ENCODE measurements around the gene EFCAB8. TPM values are rescaled to one million over a fixed set of nuclear protein-coding genes. Genes with fewer than 3 reads are reported as not detected.

Gene EFCAB8
- total RNA-seq, 2 experiments from 2014 or later: not detected

GRCh38 chr20:32920530-32921298, 62.0 kb downstream of the EFCAB8 start:
- Histone ChIP-seq H3K9me2 (ENCODE audit: insufficient read depth, low read length) (no peaks in the 10 kb centered on the region), H4K20me1 (ENCODE audit: insufficient read depth, low read length) (no peaks in the 10 kb centered on the region), H3K4me1 (ENCODE audit: insufficient read depth, low read length, poor library complexity, severe bottlenecking) (no peaks in the 10 kb centered on the region), H3K4me2 (ENCODE audit: low read length) (no peak overlapping the region), H3K27ac (ENCODE audit: low read depth, low read length, poor library complexity, severe bottlenecking) (no peak overlapping the region), H3K79me2 (ENCODE audit: insufficient read depth, low read depth, low read length) (no peaks in the 10 kb centered on the region), H3K36me3 (ENCODE audit: insufficient read depth, low read length) (no peaks in the 10 kb centered on the region), H3K9me3 (ENCODE audit: low read length) (no peaks in the 10 kb centered on the region), H3K4me3 (ENCODE audit: low read depth, low read length, poor library complexity, severe bottlenecking) (no peak overlapping the region), H2AFZ (ENCODE audit: low read length) (no peak overlapping the region)
- TF ChIP-seq, protein P1, sequence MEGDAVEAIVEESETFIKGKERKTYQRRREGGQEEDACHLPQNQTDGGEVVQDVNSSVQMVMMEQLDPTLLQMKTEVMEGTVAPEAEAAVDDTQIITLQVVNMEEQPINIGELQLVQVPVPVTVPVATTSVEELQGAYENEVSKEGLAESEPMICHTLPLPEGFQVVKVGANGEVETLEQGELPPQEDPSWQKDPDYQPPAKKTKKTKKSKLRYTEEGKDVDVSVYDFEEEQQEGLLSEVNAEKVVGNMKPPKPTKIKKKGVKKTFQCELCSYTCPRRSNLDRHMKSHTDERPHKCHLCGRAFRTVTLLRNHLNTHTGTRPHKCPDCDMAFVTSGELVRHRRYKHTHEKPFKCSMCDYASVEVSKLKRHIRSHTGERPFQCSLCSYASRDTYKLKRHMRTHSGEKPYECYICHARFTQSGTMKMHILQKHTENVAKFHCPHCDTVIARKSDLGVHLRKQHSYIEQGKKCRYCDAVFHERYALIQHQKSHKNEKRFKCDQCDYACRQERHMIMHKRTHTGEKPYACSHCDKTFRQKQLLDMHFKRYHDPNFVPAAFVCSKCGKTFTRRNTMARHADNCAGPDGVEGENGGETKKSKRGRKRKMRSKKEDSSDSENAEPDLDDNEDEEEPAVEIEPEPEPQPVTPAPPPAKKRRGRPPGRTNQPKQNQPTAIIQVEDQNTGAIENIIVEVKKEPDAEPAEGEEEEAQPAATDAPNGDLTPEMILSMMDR (conservative IDR thresholded peaks at IDR 0.05; ENCODE audit: low read length): no peak
- no peak for TF ChIP-seq EZH2phosphoT487 (IDR thresholded peaks at IDR 0.05; ENCODE audit: borderline replicate concordance, low read depth, low read length)
- BruUV-seq (replicated peaks): no TSS peak
- no peak for DNase-seq (ENCODE audit: low spot score)
- CTCF ChIA-PET (ENCODE audit: unreplicated experiment): no interaction called here
- intact Hi-C loops (cut with micrococcal nuclease; ENCODE audit: unreplicated experiment): no loop called here
- POLR2A ChIA-PET: interaction anchor here (0.6 kb wide), 2 partner anchors 66 to 240 kb away, joined by 4 read pairs; no protein-coding TSS in a partner anchor

GRCh38 chr20:32922466-32922865, 63.7 kb downstream of the EFCAB8 start:
- no peaks in the 10 kb centered on the region for H3K4me1 ChIP-seq (ENCODE audit: insufficient read depth, low read length, poor library complexity, severe bottlenecking)
- no peak for TF ChIP-seq EZH2phosphoT487 (IDR thresholded peaks at IDR 0.05; ENCODE audit: borderline replicate concordance, low read depth, low read length)
- TF ChIP-seq, protein P1 (conservative IDR thresholded peaks at IDR 0.05; ENCODE audit: low read length): no peak
- ChIA-PET POLR2A (interaction anchor here (0.6 kb wide), 1 partner anchor 111 kb away, joined by 3 read pairs; no protein-coding TSS in a partner anchor), CTCF (ENCODE audit: unreplicated experiment) (no interaction called here)
- no peaks in the 10 kb centered on the region for H3K9me2 ChIP-seq (ENCODE audit: insufficient read depth, low read length)
- no peak overlapping the region for H3K27ac ChIP-seq (ENCODE audit: low read depth, low read length, poor library complexity, severe bottlenecking)
- H4K20me1 ChIP-seq (ENCODE audit: insufficient read depth, low read length): no peaks in the 10 kb centered on the region
- no TSS peak for BruUV-seq (replicated peaks)
- H3K36me3 ChIP-seq (ENCODE audit: insufficient read depth, low read length): no peaks in the 10 kb centered on the region
- no peak overlapping the region for H3K4me3 ChIP-seq (ENCODE audit: low read depth, low read length, poor library complexity, severe bottlenecking)
- H2AFZ ChIP-seq (ENCODE audit: low read length): no peak overlapping the region
- intact Hi-C loops (cut with micrococcal nuclease; ENCODE audit: unreplicated experiment): no loop called here
- no peaks in the 10 kb centered on the region for H3K79me2 ChIP-seq (ENCODE audit: insufficient read depth, low read depth, low read length)
- no peaks in the 10 kb centered on the region for H3K9me3 ChIP-seq (ENCODE audit: low read length)
- no peak for DNase-seq (ENCODE audit: low spot score)
- no peak overlapping the region for H3K4me2 ChIP-seq (ENCODE audit: low read length)

- no TSS peak for BruUV-seq (replicated peaks)
- H3K27ac ChIP-seq (ENCODE audit: low read depth, low read length, poor library complexity, severe bottlenecking): no peak overlapping the region
- ChIA-PET POLR2A (no interaction called here), CTCF (ENCODE audit: unreplicated experiment) (no interaction called here)
- no peaks in the 10 kb centered on the region for H3K9me3 ChIP-seq (ENCODE audit: low read length)
- H4K20me1 ChIP-seq (ENCODE audit: insufficient read depth, low read length): no peaks in the 10 kb centered on the region
- H3K4me1 ChIP-seq (ENCODE audit: insufficient read depth, low read length, poor library complexity, severe bottlenecking): no peaks in the 10 kb centered on the region
- no peak for TF ChIP-seq EZH2phosphoT487 (IDR thresholded peaks at IDR 0.05; ENCODE audit: borderline replicate concordance, low read depth, low read length)
- TF ChIP-seq, protein P1 (conservative IDR thresholded peaks at IDR 0.05; ENCODE audit: low read length): no peak
- H2AFZ ChIP-seq (ENCODE audit: low read length): no peak overlapping the region
- no peaks in the 10 kb centered on the region for H3K36me3 ChIP-seq (ENCODE audit: insufficient read depth, low read length)
- H3K4me2 ChIP-seq (ENCODE audit: low read length): no peak overlapping the region
- DNase-seq (ENCODE audit: low spot score): no peak
- intact Hi-C loops (cut with micrococcal nuclease; ENCODE audit: unreplicated experiment): no loop called here
- no peak overlapping the region for H3K4me3 ChIP-seq (ENCODE audit: low read depth, low read length, poor library complexity, severe bottlenecking)
- no peaks in the 10 kb centered on the region for H3K9me2 ChIP-seq (ENCODE audit: insufficient read depth, low read length)
- H3K79me2 ChIP-seq (ENCODE audit: insufficient read depth, low read depth, low read length): no peaks in the 10 kb centered on the region
Measured at GRCh38 chr20:32924781-32925180, 66.1 kb downstream of the EFCAB8 start.

Measured in OCI-LY7 (cell line).